Measurements from ENCODE around the gene PIP5K1A.
A peak's percentile ranks its signal among the peaks of the same experiment; 100 is the strongest.

The PIP5K1A gene

GRCh38 chr1:151237678-151238466 is 39.5 kb downstream of the PIP5K1A start:
- TF ChIP-seq, protein P1, sequence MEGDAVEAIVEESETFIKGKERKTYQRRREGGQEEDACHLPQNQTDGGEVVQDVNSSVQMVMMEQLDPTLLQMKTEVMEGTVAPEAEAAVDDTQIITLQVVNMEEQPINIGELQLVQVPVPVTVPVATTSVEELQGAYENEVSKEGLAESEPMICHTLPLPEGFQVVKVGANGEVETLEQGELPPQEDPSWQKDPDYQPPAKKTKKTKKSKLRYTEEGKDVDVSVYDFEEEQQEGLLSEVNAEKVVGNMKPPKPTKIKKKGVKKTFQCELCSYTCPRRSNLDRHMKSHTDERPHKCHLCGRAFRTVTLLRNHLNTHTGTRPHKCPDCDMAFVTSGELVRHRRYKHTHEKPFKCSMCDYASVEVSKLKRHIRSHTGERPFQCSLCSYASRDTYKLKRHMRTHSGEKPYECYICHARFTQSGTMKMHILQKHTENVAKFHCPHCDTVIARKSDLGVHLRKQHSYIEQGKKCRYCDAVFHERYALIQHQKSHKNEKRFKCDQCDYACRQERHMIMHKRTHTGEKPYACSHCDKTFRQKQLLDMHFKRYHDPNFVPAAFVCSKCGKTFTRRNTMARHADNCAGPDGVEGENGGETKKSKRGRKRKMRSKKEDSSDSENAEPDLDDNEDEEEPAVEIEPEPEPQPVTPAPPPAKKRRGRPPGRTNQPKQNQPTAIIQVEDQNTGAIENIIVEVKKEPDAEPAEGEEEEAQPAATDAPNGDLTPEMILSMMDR (IDR thresholded peaks at IDR 0.05; ENCODE audit: control insufficient read depth, extremely low read depth, insufficient read depth): no peak
- no peak overlapping the region for H3K4me3 ChIP-seq (ENCODE audit: low read depth, low read length)
- no peak for DNase-seq (ENCODE audit: low read depth)

DNA sequence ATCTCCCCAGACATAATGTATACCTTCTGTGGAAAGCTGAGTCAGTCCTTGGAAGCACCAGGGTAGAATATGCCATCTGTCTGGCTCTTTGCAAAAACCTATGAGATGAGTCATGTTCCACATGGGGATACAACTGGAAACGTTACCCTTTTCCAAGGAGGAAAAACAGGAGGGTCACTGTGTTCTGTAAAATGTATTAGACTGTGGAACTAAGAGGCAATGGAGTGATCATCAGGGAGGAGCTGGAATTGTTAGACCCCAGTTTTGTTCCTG is 40.1 kb downstream of the PIP5K1A start:
- TF ChIP-seq, protein P1 (IDR thresholded peaks at IDR 0.05; ENCODE audit: control insufficient read depth, extremely low read depth, insufficient read depth): no peak
- DNase-seq (ENCODE audit: low read depth): no peak
- no peak overlapping the region for H3K4me3 ChIP-seq (ENCODE audit: low read depth, low read length)

DNA sequence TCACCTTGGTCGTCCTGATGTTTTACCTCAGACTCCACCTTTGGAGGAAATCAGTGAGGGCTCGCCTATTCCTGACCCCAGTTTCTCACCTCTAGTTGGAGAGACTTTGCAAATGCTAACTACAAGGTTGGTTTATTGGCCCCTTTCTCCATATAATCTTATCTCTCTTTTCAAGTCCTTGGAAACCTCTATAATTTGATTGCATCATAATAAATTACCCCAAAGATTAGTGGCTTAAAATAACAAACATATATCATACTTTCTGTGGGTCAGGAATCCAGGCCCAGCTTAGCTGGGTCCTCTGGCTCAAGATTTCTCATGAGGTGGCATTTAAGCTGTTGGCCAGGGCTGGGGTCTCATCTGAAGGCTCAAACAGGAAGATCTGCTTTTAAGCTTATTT is 44.1 kb downstream of the PIP5K1A start:
- H3K4me3 ChIP-seq (ENCODE audit: low read depth, low read length): no peak overlapping the region
- TF ChIP-seq, protein P1 (IDR thresholded peaks at IDR 0.05; ENCODE audit: control insufficient read depth, extremely low read depth, insufficient read depth): no peak
- DNase-seq (ENCODE audit: low read depth): no peak

DNA sequence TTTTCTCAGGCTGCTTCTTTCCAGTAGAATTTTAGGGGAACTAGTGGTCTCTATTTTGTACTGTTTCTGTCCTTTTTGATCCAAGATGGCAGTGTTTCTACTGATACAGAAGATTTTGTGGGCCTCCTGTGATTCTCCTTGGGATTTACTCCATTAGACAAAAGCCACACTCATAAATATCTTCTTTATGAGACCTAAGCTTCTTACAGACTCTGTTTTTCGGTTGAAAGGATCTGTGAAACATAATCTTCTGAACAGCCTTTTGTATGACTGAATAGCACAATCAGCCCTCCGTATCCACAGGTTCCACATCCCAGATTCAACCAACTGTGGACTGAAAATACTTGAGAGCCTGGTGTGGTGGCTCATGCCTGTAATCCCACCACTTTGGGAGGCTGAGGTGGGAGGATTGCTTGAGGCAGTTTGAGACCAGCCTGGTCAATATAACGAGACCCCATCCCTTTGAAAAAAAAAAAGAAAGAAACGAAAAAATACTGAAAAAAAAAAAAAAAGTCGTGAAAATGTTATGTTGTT is 45.4 kb downstream of the PIP5K1A start:
- TF ChIP-seq, protein P1 (IDR thresholded peaks at IDR 0.05; ENCODE audit: control insufficient read depth, extremely low read depth, insufficient read depth): no peak

DNA sequence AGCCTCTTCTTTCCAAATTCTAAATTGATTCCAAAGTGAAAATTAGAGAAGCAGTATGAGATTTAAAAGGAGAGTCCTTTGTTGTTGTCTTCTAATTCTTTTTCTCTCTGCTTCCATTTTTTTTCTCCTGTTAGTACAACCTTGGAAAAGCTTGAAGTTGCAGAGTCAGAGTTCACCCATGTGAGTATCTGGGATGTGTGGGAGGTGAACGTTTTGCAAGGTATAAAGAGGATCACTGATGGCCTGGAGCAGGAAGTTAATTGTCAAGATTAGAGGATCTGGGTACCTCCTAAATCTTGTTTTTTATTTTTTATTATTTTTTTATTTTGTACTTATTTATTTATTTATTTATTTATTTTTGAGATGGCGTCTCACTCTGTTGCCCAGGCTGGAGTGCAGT is 48.4 kb downstream of the PIP5K1A start:
- no peak for DNase-seq (ENCODE audit: low read depth)
- no peak overlapping the region for H3K4me3 ChIP-seq (ENCODE audit: low read depth, low read length)
- TF ChIP-seq, protein P1 (IDR thresholded peaks at IDR 0.05; ENCODE audit: control insufficient read depth, extremely low read depth, insufficient read depth): no peak

More for the DNA sequence above, 45.4 kb downstream of the PIP5K1A start:
- DNase-seq (ENCODE audit: low read depth): no peak
- H3K4me3 ChIP-seq (ENCODE audit: low read depth, low read length): no peak overlapping the region

GRCh38 chr1:151251656-151252470 is 53.5 kb downstream of the PIP5K1A start:
- TF ChIP-seq, protein P1 (IDR thresholded peaks at IDR 0.05; ENCODE audit: control insufficient read depth, extremely low read depth, insufficient read depth): peak; percentile 85
- H3K4me3 ChIP-seq (ENCODE audit: low read depth, low read length): no peak overlapping the region
- DNase-seq (ENCODE audit: low read depth): peak; percentile 45
